ENCODE results near the gene KIAA0930.

GRCh38 chr22:45203150-45203951 is 37.3 kb downstream of the KIAA0930 start:
- TF ChIP-seq CTCF (IDR thresholded peaks at IDR 0.05), result no peak
- TF ChIP-seq POLR2A (IDR thresholded peaks at IDR 0.05), result no peak

All from testis (tissue), 2 donors.